NCI-H1105 treated with DMSO at 0.1 percent for 48 hours (cell line): ENCODE data around the gene FER.
"Not testable (repeated sequence)": the region's sequence is repeated elsewhere in the genome, so short reads cannot be mapped to it uniquely, and the experiment has no call there.

ENCODE experiments used
- DNase-seq: peaks from one replicate; lab custom pipeline; 2025; lab: John Stamatoyannopoulos, UW

Gene FER

GRCh38 chr5:108747111-108747773 is 455 bp upstream of the FER start:
- DNase-seq, result no peak

GRCh38 chr5:108748401-108749127 is 867 bp downstream of the FER start:
- peak; percentile 92 for DNase-seq

GRCh38 chr5:108749128-108749861 is 1.6 kb downstream of the FER start:
- no peak for DNase-seq

GRCh38 chr5:108753331-108753730 is 5.6 kb downstream of the FER start:
- DNase-seq, result no peak

- DNase-seq, result no peak
These were observed 6.2 kb downstream of the FER start for GRCh38 chr5:108753877-108754276.

GRCh38 chr5:108760512-108760911 is 12.8 kb downstream of the FER start:
- no peak for DNase-seq

GRCh38 chr5:108762660-108763059 is 15.0 kb downstream of the FER start:
- no peak for DNase-seq

GRCh38 chr5:108763222-108763916 is 15.7 kb downstream of the FER start:
- DNase-seq, result no peak

- no peak for DNase-seq
These were observed 17.9 kb downstream of the FER start for GRCh38 chr5:108765647-108766046.

GRCh38 chr5:108766916-108767315 is 19.2 kb downstream of the FER start:
- DNase-seq, result not testable (repeated sequence)

GRCh38 chr5:108769352-108769751 is 21.7 kb downstream of the FER start:
- DNase-seq, result no peak

GRCh38 chr5:108772626-108773025 is 24.9 kb downstream of the FER start:
- no peak for DNase-seq

- no peak for DNase-seq
These were observed 25.6 kb downstream of the FER start for GRCh38 chr5:108773330-108773729.

GRCh38 chr5:108774079-108774478 is 26.4 kb downstream of the FER start:
- DNase-seq, result not testable (repeated sequence)

- DNase-seq, result not testable (repeated sequence)
These were observed 29.9 kb downstream of the FER start for GRCh38 chr5:108777582-108777981.

GRCh38 chr5:108784577-108784976 is 36.9 kb downstream of the FER start:
- not testable (repeated sequence) for DNase-seq

GRCh38 chr5:108786806-108787483 is 39.2 kb downstream of the FER start:
- no peak for DNase-seq

GRCh38 chr5:108788142-108788541 is 40.4 kb downstream of the FER start:
- no peak for DNase-seq

GRCh38 chr5:108793207-108793606 is 45.5 kb downstream of the FER start:
- no peak for DNase-seq

- DNase-seq, result not testable (repeated sequence)
These were observed 46.7 kb downstream of the FER start for GRCh38 chr5:108794349-108794748.

- no peak for DNase-seq
These were observed 49.7 kb downstream of the FER start for GRCh38 chr5:108797396-108797795.

GRCh38 chr5:108797986-108798385 is 50.3 kb downstream of the FER start:
- DNase-seq, result no peak
